Measurements from ENCODE around the gene ERAL1.
"Not testable (repeated sequence)": the region's sequence is repeated elsewhere in the genome, so short reads cannot be mapped to it uniquely, and the experiment has no call there.

ERAL1 gene

DNA sequence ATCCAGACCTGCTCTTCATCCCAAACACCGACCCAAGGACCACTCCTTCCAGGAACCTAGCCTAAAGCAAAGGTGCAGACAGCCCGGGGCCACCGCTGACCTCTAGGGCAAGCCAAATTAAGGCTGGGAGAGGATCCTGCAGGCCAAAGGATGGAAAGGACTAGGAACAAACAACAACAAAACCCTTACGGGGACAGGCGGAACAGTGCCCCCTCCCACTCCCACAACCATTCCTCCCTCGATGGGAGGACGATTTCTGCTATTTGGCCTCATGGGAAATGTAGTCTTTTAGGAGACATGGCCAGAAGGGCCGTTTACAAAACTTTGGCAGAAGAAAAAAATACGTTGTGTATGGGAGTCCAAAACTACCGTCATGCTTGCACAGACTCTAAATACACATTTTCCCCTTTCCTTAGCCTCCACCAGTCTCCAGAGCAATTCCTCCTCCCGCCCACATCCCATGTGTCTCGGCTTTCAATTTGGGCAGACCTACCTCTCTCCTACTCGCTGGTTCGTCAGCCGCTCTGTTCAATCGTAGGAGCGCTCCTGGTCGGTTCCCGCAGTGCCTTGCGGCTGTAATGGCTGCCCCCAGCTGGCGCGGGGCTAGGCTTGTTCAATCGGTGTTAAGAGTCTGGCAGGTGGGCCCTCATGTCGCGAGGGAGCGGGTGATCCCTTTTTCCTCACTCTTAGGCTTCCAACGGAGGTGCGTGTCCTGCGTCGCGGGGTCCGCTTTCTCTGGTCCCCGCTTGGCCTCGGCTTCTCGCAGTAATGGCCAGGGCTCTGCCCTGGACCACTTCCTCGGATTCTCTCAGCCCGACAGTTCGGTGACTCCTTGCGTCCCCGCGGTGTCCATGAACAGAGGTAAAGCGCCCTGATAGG lies at the start of gene ERAL1:
Gene ERAL1 (plus strand): TSS at position 560 of the 879 bp plus-strand sequence. CDS start 19 bp downstream, at position 579.
- peak; percentile 68 for DNase-seq (ENCODE audit: low read depth)

DNA sequence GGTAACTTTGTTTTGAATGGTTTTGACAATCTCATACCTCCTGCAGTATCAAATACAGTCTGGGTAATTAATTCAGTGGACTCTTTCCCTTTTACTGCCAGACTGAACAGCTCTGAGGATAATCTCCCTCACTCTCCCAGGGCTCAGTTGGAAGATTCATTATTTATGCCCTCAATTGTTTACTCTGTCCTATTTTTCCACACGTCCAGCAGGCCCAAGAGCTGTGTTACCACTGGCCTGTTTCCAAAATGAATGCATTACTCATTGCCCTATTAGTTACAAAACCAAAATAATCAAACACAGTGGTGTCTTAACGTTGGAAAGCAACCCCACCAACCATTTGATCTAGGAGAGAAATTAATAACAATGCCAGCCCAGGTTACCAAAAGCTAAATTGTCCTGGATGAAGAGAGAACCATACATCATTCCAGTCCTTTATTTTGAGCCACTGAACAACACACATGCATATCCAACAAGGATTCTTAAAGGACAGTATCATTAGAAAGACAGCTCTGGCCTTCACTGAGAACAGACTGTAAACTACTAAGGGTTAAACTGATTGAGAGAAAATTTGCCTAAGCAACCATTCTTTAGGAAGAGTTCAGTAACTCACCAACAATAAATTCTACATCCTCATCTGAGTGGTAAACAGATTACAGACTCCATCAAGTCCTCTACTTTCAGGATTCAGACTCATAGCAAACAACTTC lies 46.7 kb upstream of the ERAL1 start:
- DNase-seq (ENCODE audit: low read depth), result no peak

DNA sequence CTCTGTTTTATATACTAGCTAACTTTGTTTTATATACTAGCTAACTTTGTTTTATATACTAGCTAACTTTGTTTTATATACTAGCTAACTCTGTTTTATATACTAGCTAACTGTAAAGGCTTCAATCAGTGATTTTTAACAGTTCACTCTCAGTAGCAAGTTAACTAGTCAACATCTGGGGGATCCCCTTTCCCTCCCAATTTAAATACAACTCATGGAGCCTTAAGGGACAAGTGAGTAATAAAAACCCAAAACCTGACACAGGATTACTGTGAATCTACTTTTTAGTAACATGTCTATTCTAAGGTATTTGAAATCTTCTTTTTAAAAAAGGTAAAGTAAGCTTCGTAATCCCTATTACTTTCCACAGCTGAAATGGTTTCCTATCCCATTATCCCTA lies 44.4 kb upstream of the ERAL1 start:
- no peak for DNase-seq (ENCODE audit: low read depth)

DNA sequence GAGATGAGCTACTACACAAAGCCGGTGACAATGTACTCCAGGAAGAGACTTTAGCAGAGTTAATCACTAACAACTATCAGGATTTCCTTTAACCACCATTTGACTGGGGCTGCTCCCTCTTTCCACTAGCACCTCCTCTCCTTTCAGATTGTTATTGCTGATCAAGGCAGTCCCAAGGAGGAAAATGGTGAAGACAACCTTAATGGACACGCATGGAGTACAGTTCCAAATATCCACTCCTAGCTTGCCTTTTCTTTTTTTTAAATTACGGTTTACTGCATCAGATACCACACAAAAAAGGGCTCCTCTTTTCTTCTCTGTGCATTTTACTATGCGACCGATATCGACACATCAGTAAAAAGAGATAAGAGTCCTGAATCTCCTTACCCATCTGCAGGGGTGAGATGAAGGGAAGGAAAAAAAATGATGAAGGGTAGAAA lies 43.1 kb upstream of the ERAL1 start:
- DNase-seq (ENCODE audit: low read depth), result no peak

DNA sequence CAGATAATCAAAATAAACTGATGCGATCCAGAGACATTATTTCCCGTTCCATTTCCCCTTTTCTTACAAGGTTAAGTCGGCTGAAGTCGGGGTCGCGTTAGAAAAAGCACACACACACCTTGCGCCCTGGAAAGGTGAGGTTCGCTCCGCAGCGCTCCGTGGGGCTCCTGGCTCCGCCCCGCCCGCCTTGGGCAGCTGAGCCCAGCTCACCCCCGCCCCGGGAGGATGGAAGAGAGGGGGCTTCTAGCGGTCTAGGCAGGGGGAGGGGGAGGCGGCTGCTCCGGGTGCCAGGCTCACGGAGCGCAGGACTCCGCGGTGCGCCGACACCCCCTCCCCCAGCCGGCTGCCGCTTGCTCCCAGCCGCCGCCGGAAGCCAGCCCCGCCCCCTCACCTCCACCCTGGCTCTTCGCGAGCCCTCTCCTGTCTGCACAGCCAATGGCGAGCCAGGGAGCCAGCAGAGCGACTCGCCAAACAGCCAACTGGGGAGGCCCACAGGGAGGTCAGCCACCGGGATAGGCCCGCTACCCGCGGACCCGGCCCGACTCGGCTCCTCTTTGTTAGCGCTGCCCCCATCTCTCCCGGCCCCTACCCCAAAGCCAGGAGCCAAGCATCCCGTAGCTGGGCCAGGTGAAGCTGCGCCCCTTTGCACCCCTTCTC lies 42.6 kb upstream of the ERAL1 start:
- peak; percentile 90 for DNase-seq (ENCODE audit: low read depth)

DNA sequence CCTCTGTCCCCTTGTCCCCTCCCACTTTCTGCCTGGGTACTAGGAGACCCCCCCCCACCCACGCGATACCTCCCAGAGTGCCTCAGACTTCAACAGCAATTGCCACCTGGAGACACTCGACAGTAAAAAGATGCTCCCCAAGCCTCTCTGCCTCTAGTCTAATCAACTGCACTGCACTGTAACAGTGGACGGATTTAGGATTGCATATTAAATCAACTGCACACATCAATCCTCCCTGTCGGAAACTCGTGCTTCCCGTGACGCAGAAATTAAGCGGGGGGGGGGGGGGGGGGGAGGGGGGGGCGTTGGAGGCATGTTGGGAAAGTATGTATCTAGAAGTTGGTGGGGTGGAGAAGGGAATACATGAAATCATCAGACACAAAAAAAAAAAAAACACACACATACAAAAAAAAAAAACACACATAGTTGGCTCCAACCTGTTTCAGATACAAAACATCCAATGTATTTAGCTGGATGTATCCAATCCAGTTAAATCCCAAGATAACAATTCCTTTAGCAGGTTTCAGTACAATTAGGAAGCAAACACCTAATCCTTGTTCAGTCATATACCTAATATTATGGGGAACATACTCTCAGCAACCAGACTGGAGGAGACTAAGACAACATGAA lies 42.0 kb upstream of the ERAL1 start:
- DNase-seq (ENCODE audit: low read depth), result no peak

DNA sequence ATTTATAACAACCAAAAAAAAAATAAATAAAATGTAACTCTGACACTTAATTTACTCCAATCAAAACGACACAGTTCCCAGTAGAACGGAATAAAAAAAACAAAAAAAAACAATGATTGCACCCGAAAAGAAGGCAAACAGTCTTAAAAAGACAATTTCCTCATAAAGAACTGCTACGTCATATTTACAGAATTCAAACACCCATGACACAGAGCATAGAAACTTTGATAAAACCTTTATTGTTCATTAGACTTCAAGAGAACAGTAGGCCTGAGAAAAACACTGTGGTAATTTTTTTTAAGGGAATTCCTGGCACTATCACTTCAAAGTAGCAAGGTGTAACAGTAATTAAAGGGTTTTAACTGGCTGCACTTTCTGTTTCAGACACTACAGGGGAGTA lies 38.3 kb upstream of the ERAL1 start:
- no peak for DNase-seq (ENCODE audit: low read depth)

DNA sequence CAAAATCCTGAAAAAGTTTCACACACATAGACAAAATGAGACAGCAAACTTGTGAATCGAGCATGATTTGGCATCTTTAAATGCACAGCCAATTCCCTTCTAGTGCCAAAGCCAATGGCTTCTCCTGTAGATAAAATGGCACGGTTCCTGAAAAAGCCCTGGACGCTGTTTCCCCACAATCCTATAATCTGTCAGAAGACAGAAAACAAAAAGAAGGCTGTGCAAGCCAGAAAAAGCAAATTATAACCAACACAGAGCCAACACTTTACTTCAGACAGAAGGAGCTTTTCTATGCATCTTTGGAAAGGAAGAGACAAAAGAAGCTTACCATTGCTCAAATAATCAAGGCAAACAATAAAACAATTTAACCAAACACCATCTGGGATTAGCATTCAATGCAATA lies 36.0 kb upstream of the ERAL1 start:
- DNase-seq (ENCODE audit: low read depth), result no peak

DNA sequence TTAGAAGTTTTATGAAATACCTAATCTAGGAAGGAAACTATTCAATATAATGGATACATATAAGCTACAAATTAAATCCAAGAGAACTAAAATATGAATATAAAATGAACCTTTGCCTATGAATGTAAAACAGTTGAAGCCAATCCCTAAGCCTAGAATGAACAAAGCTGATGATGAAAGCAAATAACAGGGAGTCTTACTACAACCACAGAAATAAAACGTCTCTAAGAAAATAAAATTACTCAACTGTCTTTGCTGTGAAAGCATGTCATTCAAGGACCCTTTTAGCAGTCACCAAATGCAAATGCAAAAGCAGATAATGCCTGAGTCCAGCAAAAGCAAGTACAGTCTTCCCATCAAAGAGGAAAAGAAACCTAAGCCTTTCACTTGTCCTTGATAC lies 35.2 kb upstream of the ERAL1 start:
- no peak for DNase-seq (ENCODE audit: low read depth)

DNA sequence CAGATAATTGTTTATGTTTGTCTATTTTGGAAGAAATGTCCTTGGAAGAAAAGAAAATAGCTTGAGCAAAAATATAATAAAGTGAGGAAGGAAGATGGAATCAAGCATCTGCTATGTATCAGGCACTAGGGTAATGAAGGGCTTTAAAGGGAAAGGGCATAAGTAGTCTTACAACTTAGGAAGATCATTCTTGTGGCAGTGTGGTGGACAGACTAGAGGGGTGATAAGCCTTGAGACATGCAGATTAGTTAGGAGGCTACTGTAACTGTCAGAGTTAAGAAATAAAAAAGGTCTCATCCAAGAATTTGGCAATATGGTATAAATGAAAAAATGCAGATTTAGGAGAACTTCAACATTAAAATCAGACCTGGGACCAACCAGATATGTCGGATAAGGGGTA lies 27.1 kb upstream of the ERAL1 start:
- DNase-seq (ENCODE audit: low read depth), result no peak

DNA sequence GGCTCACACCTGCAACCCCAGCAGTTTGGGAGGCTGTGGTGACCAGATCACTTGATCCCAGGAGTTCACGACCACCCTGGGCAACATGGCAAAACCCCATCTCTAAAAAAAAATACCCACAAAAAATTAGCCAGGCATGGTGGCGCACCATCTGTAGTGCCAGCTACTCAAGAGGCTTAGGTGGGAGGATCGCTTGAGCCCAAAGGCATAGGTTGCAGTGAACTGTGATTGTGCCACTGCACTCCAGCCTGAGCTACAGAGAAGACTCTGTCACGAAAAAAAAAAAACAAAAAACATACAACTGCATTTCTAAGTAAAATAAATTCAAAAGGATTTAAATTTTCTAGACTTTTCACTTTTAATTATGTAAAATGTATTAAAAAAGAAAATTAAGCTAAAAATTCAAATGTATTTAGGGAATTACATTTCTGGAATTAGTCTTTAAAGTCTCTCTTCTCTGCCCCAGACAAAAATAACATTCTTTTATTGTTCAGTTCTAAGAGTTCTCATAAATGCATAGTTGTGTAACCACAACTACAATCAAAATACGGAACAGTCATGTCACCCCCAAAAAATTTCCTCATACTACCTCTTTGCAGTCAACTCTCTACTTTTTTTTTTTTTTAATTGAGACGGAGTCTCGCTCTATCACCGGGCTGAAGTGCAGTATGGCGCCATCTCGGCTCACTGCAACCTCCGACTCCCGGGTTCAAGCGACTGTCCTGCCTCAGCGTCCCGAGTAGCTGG lies 26.3 kb upstream of the ERAL1 start:
- no peak for DNase-seq (ENCODE audit: low read depth)

DNA sequence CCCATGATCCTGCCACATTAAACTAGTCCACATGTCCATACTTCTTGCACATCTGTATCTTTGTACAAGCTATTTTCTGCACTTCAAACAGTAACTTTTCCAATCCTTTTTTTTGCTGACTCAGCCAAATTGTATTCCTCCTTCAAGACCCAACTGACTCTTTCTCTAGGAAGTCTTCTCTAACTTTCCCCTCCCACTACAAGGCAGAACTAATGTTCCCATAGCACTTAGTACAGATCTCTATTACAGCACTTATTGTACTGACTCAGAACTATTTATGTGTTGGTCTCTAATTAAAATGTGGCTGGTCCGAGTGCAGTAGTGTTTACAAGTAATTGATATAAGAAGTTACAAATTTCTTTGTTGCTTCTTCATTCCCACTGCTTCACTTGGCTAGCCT lies 20.4 kb upstream of the ERAL1 start:
- no peak for DNase-seq (ENCODE audit: low read depth)

DNA sequence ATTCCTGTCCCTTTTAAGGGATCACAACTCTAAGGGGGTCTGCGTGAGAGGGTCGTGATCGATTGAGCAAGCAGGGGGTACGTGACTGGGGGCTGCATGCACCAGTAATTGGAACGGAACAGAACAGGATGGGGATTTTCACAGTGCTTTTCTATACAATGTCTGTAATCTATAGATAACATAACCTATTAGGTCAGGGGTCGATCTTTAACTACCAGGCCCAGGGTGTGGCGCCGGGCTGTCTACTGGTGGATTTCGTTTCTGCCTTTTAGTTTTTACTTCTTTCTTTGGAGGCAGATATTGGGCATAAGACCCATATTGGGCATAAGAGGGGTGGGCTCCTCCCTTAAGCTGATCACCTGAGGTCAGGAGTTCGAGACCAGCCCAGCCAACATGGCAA lies 18.3 kb upstream of the ERAL1 start:
- DNase-seq (ENCODE audit: low read depth), result not testable (repeated sequence)

DNA sequence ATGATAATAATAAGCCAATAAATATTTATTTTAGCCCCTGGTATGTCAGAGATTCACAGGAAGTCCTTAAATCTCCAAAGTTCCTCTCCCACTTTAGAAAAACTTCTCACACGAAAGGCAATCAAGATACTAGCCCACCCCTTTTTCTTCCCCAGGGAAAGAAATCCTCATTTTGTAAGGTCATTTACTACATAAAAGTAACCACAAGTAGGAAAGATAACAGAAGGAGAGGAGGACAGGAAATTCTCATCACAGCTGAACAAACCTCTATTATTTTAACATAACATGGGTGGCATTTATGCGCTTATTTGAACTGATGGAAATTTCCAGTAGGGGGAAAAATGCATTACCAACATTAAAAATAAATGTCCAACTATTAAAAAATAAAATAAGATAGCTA lies 15.6 kb upstream of the ERAL1 start:
- DNase-seq (ENCODE audit: low read depth), result no peak

DNA sequence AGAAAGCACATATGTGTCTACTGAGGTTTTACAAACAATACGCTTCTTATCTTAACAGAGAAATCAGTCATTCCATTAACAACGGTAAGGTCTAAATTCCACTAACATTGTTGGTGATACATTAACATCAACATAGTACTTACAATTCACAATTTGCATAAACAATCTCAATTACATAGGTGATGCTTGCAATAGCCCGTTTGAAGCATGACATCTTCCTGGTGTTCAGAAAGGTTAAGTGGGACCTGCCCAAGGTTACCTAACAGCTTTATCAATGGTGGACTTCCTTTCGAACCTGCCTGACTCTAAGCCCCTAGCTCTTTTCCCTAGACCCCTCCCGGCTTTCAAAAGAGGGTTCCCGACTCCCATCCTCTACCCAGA lies 12.9 kb upstream of the ERAL1 start:
- no peak for DNase-seq (ENCODE audit: low read depth)

DNA sequence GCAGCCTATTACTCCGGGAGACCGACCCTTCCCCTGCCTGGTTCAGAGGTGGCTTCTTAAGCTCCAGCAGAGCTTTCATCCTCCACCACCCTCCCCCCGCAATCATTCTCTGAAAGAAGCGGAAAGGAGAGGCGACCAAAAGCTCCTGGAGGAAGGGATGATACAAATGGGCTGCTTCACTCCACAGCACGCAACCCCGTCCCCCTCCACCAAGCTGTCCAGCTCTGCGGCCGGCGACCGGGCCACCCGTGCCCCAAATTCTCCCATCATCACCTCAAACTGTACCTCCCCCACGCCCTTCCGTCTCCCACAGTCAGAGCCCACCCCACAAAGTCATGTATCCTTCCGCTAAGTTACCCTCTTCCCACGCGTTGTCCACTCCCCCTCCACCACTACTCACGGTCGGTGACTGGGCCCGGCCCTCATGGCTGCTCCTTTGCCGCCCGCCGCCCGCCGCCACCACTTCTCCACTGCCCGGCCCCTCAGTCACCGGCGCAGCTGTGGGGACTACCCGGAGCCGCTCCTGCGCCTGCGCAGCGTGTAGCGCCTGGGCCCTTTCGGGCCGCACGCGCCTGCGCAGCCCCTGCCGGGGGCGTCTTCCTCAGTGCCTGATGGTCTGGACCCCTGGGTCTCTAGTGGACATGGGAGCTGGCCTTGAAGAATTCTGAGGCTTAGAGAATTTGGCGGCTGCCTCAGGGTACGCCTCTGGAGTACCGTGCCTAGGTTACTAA lies 12.4 kb upstream of the ERAL1 start, which contains the start of gene FAM222B:
Gene FAM222B (minus strand): TSS at position 509 of the 731 bp plus-strand sequence. CDS start 76,123 bp downstream, outside the sequence.
- peak; percentile 71 for DNase-seq (ENCODE audit: low read depth)

DNA sequence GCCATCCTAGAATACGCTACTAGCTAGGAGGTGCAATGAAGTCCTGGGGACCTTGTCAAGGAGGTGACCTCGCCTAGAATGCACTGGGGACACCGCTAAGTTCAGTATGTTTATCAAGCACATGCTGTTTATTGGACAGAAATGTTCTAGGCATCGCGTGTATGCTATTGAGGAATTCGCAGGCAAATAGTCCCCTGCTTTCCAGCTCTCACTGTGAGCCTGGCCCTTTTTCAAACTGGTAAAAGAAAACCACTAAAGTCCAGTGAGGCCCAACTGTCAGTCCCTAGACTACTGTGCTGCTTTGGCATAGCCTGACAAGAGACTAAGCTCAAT lies 11.0 kb upstream of the ERAL1 start:
- DNase-seq (ENCODE audit: low read depth), result no peak

DNA sequence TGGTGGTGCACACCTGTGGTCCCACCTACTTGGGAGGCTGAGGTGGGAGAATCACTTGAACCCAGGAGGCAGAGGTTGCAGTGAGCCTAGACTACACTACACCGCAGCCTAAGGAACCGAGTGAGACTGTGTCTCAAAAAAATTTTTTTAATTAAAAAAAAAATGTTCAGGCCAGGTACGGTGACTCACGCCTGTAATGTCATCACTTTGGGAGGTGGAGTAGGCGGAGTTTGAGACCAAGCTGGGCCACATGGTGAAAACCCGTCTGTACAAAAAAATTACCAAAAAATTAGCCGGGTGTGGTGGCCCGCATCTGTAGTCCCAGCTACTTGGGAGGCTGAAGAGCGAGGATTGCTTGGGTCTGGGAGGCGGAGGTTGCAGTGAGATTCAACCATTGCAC lies 8.6 kb upstream of the ERAL1 start:
- no peak for DNase-seq (ENCODE audit: low read depth)

DNA sequence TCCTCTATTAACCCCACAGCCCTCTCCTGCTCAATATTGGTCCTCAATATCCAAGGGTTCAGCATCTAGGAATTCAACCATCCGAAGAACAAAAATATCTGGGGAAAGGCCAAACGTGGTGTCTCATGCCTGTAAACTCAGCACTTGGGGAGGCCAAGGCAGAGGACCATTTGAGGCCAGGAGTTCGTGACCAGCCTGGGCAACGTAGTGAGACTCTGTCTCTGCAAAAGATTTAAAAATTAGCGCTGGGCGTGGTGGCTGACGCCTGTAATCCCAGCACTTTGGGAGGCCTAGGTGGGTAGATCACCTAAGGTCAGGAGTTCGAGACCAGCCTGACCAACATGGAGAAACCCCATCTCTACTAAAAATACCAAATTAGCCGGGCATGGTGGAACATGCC lies 8.1 kb upstream of the ERAL1 start:
- DNase-seq (ENCODE audit: low read depth), result not testable (repeated sequence)

DNA sequence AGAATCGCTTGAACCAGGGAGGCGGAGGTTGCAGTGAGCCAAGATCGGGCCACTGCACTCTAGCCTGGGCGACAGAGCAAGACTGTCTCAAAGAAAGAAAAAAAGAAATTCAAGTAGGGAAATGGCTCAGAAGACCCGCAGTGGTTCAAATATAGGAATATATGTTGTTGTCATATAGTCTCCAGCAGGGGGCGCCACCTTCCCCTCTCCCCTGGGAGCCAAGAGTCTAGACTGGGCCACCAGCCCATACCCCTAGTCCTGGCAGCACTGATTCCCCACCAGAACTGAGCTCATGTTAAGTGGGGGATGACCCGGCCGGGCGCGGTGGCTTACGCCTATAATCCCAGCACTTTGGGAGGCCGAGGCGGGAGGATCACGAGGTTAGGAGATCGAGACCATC lies 6.1 kb upstream of the ERAL1 start:
- peak; percentile 27 for DNase-seq (ENCODE audit: low read depth)

DNA sequence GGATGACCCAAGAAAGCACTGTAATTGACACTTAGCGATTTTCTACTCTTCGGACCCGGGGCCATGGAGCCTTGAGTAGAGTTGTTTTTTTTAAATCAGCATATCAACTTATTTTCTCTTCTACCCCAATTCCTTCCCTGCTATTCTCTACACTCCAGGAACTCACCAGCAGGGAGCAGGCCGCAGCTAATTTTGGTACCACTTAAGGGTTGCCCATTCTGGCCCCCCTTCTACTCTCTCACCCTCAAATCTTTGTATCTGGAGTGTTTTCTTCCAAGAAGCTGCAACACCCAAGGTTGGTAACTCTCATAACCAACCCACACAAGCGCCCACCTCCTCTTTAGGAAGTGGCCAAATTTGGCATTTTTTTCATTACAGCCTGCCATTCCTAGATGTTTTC lies 5.5 kb upstream of the ERAL1 start:
- no peak for DNase-seq (ENCODE audit: low read depth)

Measured in stimulated activated CD8-positive, alpha-beta memory T cell treated with anti-CD3 and anti-CD28 coated beads, Interleukin-12 subunit alpha, Interleukin-12 subunit beta, amount 100 ng/mL, for 1 hour (primary cell).